Mesenchymal stem cell (in vitro differentiated cells and primary cell): ENCODE measurements around the gene SMG5.

Experiments
- DNase-seq: peaks from one replicate; pipeline ENCODE4 v3.0.0-alpha.2; 2013
- H2AFZ ChIP-seq: one replicate; pipeline ENCODE4 v1.6.1; 2013; ENCODE audit warnings: low read depth, mild to moderate bottlenecking, control low read depth, inconsistent platforms, low read length, moderate library complexity
- H2AK5ac ChIP-seq: 2 replicates; pipeline ENCODE4 v1.6.1; 2013; ENCODE audit warnings: low read length, moderate library complexity, mild to moderate bottlenecking, inconsistent platforms; ENCODE audit not compliant: severe bottlenecking
- H2BK120ac ChIP-seq: one replicate; pipeline ENCODE4 v1.6.1; 2013; ENCODE audit warnings: low read depth, mild to moderate bottlenecking, inconsistent platforms, low read length, moderate library complexity
- H2BK12ac ChIP-seq, 2 experiments: one replicate each; pipeline ENCODE4 v1.6.1; 2013; ENCODE audit warnings: inconsistent platforms in 2 of 2, low read length in 2 of 2, mild to moderate bottlenecking in 2 of 2, moderate library complexity in 2 of 2, control low read depth in 1 of 2
- H2BK15ac ChIP-seq: one replicate; pipeline ENCODE4 v1.6.1; 2013; ENCODE audit warnings: mild to moderate bottlenecking, low read depth, inconsistent platforms; ENCODE audit not compliant: poor library complexity, severe bottlenecking
- H2BK5ac ChIP-seq: 2 replicates; pipeline ENCODE4 v1.6.1; 2013; ENCODE audit warnings: low read depth, mild to moderate bottlenecking, low read length, control low read depth, inconsistent platforms; ENCODE audit not compliant: poor library complexity, severe bottlenecking
- H3K14ac ChIP-seq, 2 experiments: one replicate each; pipeline ENCODE4 v1.6.1; 2013; ENCODE audit warnings: inconsistent platforms in 2 of 2, low read length in 2 of 2, control low read depth in 1 of 2, mild to moderate bottlenecking in 1 of 2, moderate library complexity in 1 of 2
- H3K18ac ChIP-seq, 2 experiments: one replicate each; pipeline ENCODE4 v1.6.1; 2013; ENCODE audit warnings: inconsistent platforms in 2 of 2, low read length in 2 of 2, control low read depth in 1 of 2, low read depth in 1 of 2, mild to moderate bottlenecking in 1 of 2
- H3K23ac ChIP-seq, 2 experiments: one replicate each; pipeline ENCODE4 v1.6.1; 2013; ENCODE audit warnings: inconsistent platforms in 2 of 2, low read length in 2 of 2, mild to moderate bottlenecking in 2 of 2, moderate library complexity in 2 of 2, control low read depth in 1 of 2
- H3K27ac ChIP-seq: 2 replicates; pipeline ENCODE4 v1.5.1; 2013; ENCODE audit warnings: mild to moderate bottlenecking, moderate library complexity, low read length, control low read depth, inconsistent platforms; ENCODE audit not compliant: poor library complexity, severe bottlenecking
- H3K27me3 ChIP-seq, 2 experiments: 2 replicates each; pipeline versions ENCODE4 v1.6.1 to v1.7.0; 2013; ENCODE audit warnings: low read length in 2 of 2, mild to moderate bottlenecking in 2 of 2, moderate library complexity in 2 of 2, control low read depth in 1 of 2, inconsistent platforms in 1 of 2; ENCODE audit not compliant: control insufficient read depth in 1 of 2, insufficient read depth in 1 of 2
- H3K36me3 ChIP-seq, 2 experiments: 2 replicates each; pipeline versions ENCODE4 v1.6.1 to v1.7.0; 2013; ENCODE audit warnings: low read length in 2 of 2, control low read depth in 1 of 2, inconsistent platforms in 1 of 2, low read depth in 1 of 2, mild to moderate bottlenecking in 1 of 2; ENCODE audit not compliant: insufficient read depth in 2 of 2, control insufficient read depth in 1 of 2
- H3K4ac ChIP-seq, 2 experiments: one replicate each; pipeline ENCODE4 v1.6.1; 2013; ENCODE audit warnings: inconsistent platforms in 2 of 2, low read length in 2 of 2, mild to moderate bottlenecking in 2 of 2, moderate library complexity in 2 of 2, control low read depth in 1 of 2, low read depth in 1 of 2
- H3K4me1 ChIP-seq: 2 replicates; pipeline ENCODE4 v1.6.1; 2013; ENCODE audit warnings: low read depth, low read length, control low read depth; ENCODE audit not compliant: control insufficient read depth, insufficient read depth
- H3K4me2 ChIP-seq: 2 replicates; pipeline ENCODE4 v1.6.1; 2013; ENCODE audit warnings: low read length, mild to moderate bottlenecking, inconsistent platforms; ENCODE audit not compliant: poor library complexity, severe bottlenecking
- H3K4me3 ChIP-seq, 2 experiments: 2 replicates each; pipeline versions ENCODE4 v1.5.1 to v1.7.0; 2013; ENCODE audit warnings: low read length in 2 of 2, mild to moderate bottlenecking in 2 of 2, control low read depth in 1 of 2, low read depth in 1 of 2; ENCODE audit not compliant: insufficient read depth in 1 of 2
- H3K79me1 ChIP-seq: replicated peaks from 2 replicates; pipeline ENCODE4 v1.6.1; 2013; ENCODE audit warnings: mild to moderate bottlenecking, control low read depth, low read length, inconsistent platforms; ENCODE audit not compliant: poor library complexity, severe bottlenecking
- H3K9ac ChIP-seq: 2 replicates; pipeline ENCODE4 v1.7.0; 2013; ENCODE audit warnings: mild to moderate bottlenecking, low read length, moderate library complexity
- H3K9me3 ChIP-seq: 2 replicates; pipeline ENCODE4 v1.7.0; 2013; ENCODE audit warnings: mild to moderate bottlenecking, low read length; ENCODE audit not compliant: control insufficient read depth
- H4K8ac ChIP-seq: one replicate; pipeline ENCODE4 v1.6.1; 2013; ENCODE audit warnings: inconsistent platforms, mild to moderate bottlenecking, low read length, moderate library complexity
- H4K91ac ChIP-seq: one replicate; pipeline ENCODE4 v1.6.1; 2013; ENCODE audit warnings: mild to moderate bottlenecking, low read length, inconsistent platforms
- WGBS: methylation state at CpG from one replicate; pipeline ENCODE4 v1.1.7; 2013; ENCODE audit warnings: mixed read lengths; 5-methylcytosine and 5-hydroxymethylcytosine counted together

SMG5 gene

DNA sequence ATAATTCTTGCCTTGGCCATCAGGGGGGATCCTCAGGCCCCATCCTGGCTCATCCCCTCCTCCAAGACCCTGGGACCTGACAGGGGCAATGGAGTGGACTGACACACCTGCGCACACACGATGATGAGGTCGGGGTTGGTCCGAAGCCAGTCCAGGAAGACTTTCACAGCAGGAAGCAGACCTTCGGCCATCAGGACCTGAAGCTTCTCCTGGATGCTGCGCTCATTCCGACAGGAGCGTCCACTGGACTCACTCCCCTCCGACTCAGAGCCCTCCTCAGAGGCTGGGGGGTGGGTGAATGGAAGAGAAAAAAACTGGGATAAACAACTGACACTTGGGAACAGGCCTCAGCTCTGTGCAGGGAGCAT lies 19.4 kb downstream of the SMG5 start:
- H4K8ac ChIP-seq = no peak overlapping the region
- H3K4me2 ChIP-seq = no peak overlapping the region
- H3K9me3 ChIP-seq = no peaks in the 10 kb centered on the region
- H3K79me1 ChIP-seq = peaks cover 31% of the 10 kb centered on the region
- H2BK120ac ChIP-seq = no peak overlapping the region
- no peak overlapping the region for H3K23ac ChIP-seq
- H3K27ac ChIP-seq = no peak overlapping the region
- no peak overlapping the region for H2AFZ ChIP-seq
- H3K4ac ChIP-seq = no peak overlapping the region
- H3K9ac ChIP-seq = peak overlapping the region; percentile 12
- no peaks in the 10 kb centered on the region for H3K4me1 ChIP-seq
- no peak overlapping the region for H3K4me3 ChIP-seq
- H4K91ac ChIP-seq = no peak overlapping the region
- H3K27me3 ChIP-seq = no peaks in the 10 kb centered on the region
- H2BK12ac ChIP-seq = no peak overlapping the region
- no peak for DNase-seq
- peaks cover 86 to 89% of the 10 kb centered on the region in 2 experiments for H3K36me3 ChIP-seq
- H3K18ac ChIP-seq = no peak overlapping the region
- no peak overlapping the region for H2AK5ac ChIP-seq
- WGBS = 93% methylated on average over 9 of the region's 9 CpGs
- no peak overlapping the region for H3K14ac ChIP-seq
- no peak overlapping the region for H2BK5ac ChIP-seq
- no peak overlapping the region for H2BK15ac ChIP-seq

DNA sequence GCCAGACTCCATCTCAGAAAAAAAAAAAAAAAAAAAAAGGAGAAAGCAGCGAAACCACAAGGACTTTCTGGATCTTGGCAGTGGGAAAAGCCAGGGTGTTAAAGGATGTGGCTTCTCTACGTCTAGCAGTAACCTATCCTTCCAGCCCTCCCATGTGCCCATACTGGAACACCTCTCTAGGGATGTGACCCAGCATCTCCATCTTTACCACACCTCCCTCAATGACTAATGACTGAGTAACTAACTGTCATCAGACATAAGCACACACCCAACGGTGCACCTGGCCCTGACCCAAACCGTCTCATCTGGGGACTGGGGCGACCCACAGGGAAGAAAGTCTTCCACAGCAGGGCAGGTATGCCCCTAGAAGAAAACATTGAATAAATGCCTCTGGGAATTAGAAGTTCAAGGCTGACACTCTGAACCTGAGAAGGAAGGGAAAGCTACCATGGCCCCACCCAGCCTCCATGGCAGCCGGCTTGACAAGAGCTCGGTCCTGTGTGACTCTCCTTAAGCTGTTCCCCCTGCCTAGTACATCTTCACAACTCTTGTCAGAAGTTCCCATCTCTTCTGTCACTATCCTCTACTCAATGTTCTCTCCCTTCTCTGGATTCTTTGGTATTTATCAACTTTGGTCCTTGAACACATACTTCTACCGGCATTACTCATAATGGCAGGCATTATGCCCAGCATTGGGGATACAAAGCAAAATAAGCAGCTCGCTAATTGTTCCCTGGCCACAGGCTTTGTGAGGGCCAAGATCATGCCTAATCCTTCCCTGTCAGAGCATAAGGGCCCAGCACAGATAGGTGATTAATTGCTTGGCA lies 20.0 kb downstream of the SMG5 start:
- H3K4me2 ChIP-seq = no peak overlapping the region
- H3K4me1 ChIP-seq = no peaks in the 10 kb centered on the region
- 81% methylated on average over 9 of the region's 9 CpGs for WGBS
- no peak overlapping the region for H3K14ac ChIP-seq
- no peak overlapping the region for H4K8ac ChIP-seq
- H3K4me3 ChIP-seq = peak overlapping the region in 1 of 2 experiments; percentile 21
- no peak overlapping the region for H3K27ac ChIP-seq
- no peaks in the 10 kb centered on the region for H3K9me3 ChIP-seq
- H2BK120ac ChIP-seq = no peak overlapping the region
- H3K23ac ChIP-seq = no peak overlapping the region
- no peak overlapping the region for H2AFZ ChIP-seq
- H2BK12ac ChIP-seq = no peak overlapping the region
- peaks cover 37% of the 10 kb centered on the region for H3K79me1 ChIP-seq
- H2BK5ac ChIP-seq = no peak overlapping the region
- H3K4ac ChIP-seq = no peak overlapping the region
- H3K18ac ChIP-seq = no peak overlapping the region
- no peak for DNase-seq
- peak overlapping the region; percentile 38 for H3K9ac ChIP-seq
- no peaks in the 10 kb centered on the region for H3K27me3 ChIP-seq
- peaks cover 86 to 89% of the 10 kb centered on the region in 2 experiments for H3K36me3 ChIP-seq
- H2BK15ac ChIP-seq = no peak overlapping the region
- no peak overlapping the region for H2AK5ac ChIP-seq
- H4K91ac ChIP-seq = no peak overlapping the region

DNA sequence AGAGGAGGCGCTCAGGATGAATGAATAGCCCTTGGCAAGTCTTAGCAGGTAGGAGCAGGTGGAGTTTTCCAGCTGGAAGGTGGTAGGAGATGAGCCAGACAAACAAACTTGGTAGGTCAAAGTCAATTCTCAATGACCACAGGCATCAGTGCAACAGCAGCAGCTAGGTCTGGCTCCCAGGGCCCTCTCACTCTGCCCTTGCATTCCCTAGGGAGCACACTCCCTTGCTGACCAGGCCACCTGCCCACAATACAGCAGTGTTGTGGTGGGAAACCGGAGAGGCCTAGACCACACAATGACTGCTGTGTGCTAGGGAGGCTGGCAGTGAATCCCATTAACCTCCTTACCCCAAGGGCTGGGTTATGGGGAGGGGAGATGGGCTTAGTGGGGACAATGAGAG lies 21.7 kb downstream of the SMG5 start:
- Histone ChIP-seq H3K4me1 (no peaks in the 10 kb centered on the region), H2BK15ac (no peak overlapping the region), H3K4me2 (no peak overlapping the region), H4K91ac (no peak overlapping the region), H3K9me3 (no peaks in the 10 kb centered on the region), H2AFZ (no peak overlapping the region), H3K18ac (no peak overlapping the region), H3K23ac (no peak overlapping the region), H3K36me3 (peaks cover 85 to 88% of the 10 kb centered on the region in 2 experiments), H2BK5ac (no peak overlapping the region), H2BK120ac (no peak overlapping the region), H2AK5ac (no peak overlapping the region), H3K9ac (no peak overlapping the region), H3K14ac (no peak overlapping the region), H4K8ac (no peak overlapping the region), H3K4ac (no peak overlapping the region), H3K79me1 (peaks cover 37% of the 10 kb centered on the region), H3K4me3 (no peak overlapping the region), H3K27me3 (no peaks in the 10 kb centered on the region), H3K27ac (no peak overlapping the region), H2BK12ac (no peak overlapping the region)
- WGBS = 100% methylated on average over 2 of the region's 2 CpGs
- DNase-seq = no peak

DNA sequence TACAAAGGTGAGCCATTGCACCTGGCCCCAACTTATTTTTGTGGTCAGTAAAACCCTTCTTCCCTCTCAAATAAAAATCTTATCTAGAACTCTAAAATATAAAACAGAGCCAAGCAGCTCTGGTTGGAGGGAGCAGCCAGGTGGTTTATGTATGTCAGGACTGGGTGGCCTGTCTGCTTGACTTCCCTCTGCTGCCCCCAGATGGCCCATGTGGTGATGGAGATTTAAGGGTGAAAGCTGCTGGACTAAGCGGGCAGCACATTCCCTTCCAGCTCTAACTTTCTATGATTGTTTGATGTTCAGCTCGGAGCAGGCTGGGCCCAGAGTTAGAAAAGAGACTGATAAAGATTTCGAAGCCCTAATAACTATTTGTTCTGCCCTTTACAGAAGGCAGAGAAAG lies 22.8 kb downstream of the SMG5 start:
- Histone ChIP-seq H4K91ac (no peak overlapping the region), H3K79me1 (peaks cover 32% of the 10 kb centered on the region), H3K4me2 (no peak overlapping the region), H3K36me3 (peaks cover 81 to 84% of the 10 kb centered on the region in 2 experiments), H3K27ac (no peak overlapping the region), H3K4me1 (no peaks in the 10 kb centered on the region), H4K8ac (no peak overlapping the region), H2AFZ (no peak overlapping the region), H3K18ac (no peak overlapping the region), H2BK120ac (no peak overlapping the region), H3K4me3 (no peak overlapping the region), H3K27me3 (no peaks in the 10 kb centered on the region), H2BK5ac (no peak overlapping the region), H3K9ac (no peak overlapping the region), H2BK15ac (no peak overlapping the region), H2AK5ac (no peak overlapping the region), H3K9me3 (no peaks in the 10 kb centered on the region), H2BK12ac (no peak overlapping the region), H3K23ac (no peak overlapping the region), H3K14ac (no peak overlapping the region), H3K4ac (no peak overlapping the region)
- WGBS = 86% methylated on average over 1 of the region's 3 CpGs
- DNase-seq = peak; percentile 32
